ENCODE data around the gene CCDC12. TPM values are rescaled to one million over a fixed set of nuclear protein-coding genes. Genes with fewer than 3 reads are reported as not detected.

Gene CCDC12
- total and polyA plus RNA-seq, 9 of the 15 experiments (the other 6 are each of a cell fraction or from before 2014, with no cell fraction given): 8.9 to 201 (median 86.9) TPM

- TF ChIP-seq TFE3 (CRISPR knock-in tag; IDR thresholded peaks at IDR 0.05): no peak
- no peak for TF ChIP-seq ZNF184 (CRISPR knock-in tag; IDR thresholded peaks at IDR 0.05)
- TF ChIP-seq NR3C1 (CRISPR knock-in tag; IDR thresholded peaks at IDR 0.05): no peak
- peak; percentile 65; the same call in 1 of the 2 replicates for TF ChIP-seq CBX1 (IDR thresholded peaks at IDR 0.05; ENCODE audit: low read depth)
- no peak for TF ChIP-seq CSDE1 (IDR thresholded peaks at IDR 0.05)
- TF ChIP-seq HDAC1 (IDR thresholded peaks at IDR 0.05): peak in 1 of 2 experiments; percentile 90; a peak in 2 of 4 replicates
- TF ChIP-seq NR1H2 (CRISPR knock-in tag; IDR thresholded peaks at IDR 0.05): no peak; the same call in 1 of the 2 replicates
- no peak for TF ChIP-seq ZNF695 (CRISPR knock-in tag; IDR thresholded peaks at IDR 0.05)
- TF ChIP-seq ZNF589 (CRISPR knock-in tag; IDR thresholded peaks at IDR 0.05; ENCODE audit: low read depth): no peak
- TF ChIP-seq ZNF655 (CRISPR knock-in tag; IDR thresholded peaks at IDR 0.05): no peak
- 0 out of 3 replicates have a peak, but pooled peaks of 1 of the 2 experiments have one; percentile 64 for TF ChIP-seq CBX3 (IDR thresholded peaks at IDR 0.05; ENCODE audit: borderline replicate concordance in 1 of 2, low read length in 2 of 2)
- TF ChIP-seq FOXK2 (conservative IDR thresholded peaks at IDR 0.05 in 1 of 2, IDR thresholded peaks at IDR 0.05 in 1 of 2; ENCODE audit: low read depth in 2 of 2): peak; percentile 92 to 94
- TF ChIP-seq PHF20 (IDR thresholded peaks at IDR 0.05; ENCODE audit: partially characterized antibody): no peak
- TF ChIP-seq BMI1 (IDR thresholded peaks at IDR 0.05; ENCODE audit: low read length): no peak
- 0 out of 2 replicates have a peak, but pooled peaks have one; percentile 18 for TF ChIP-seq ZNF766 (CRISPR knock-in tag; conservative IDR thresholded peaks at IDR 0.05)
- no peak for TF ChIP-seq COPS2 (conservative IDR thresholded peaks at IDR 0.05)
- peak; percentile 69; the same call in 1 of the 2 replicates for TF ChIP-seq TOE1 (IDR thresholded peaks at IDR 0.05; ENCODE audit: borderline replicate concordance)
- TF ChIP-seq TOE1 (CRISPR knock-in tag; IDR thresholded peaks at IDR 0.05; ENCODE audit: borderline replicate concordance, low read depth): 0 out of 2 replicates have a peak, but pooled peaks have one; percentile 32
- TF ChIP-seq SNRNP70 (optimal IDR thresholded peaks at IDR 0.05; ENCODE audit: low read depth, low read length): no peak
- TF ChIP-seq CREB1 (IDR thresholded peaks at IDR 0.05): 0 out of 2 replicates have a peak, but pooled peaks have one; percentile 28
- TF ChIP-seq CREB1 (CRISPR knock-in tag; IDR thresholded peaks at IDR 0.05): peak; percentile 64; the same call in 1 of the 2 replicates
- no peak for TF ChIP-seq HBP1 (CRISPR knock-in tag; IDR thresholded peaks at IDR 0.05)
- peak; percentile 89 for TF ChIP-seq PKNOX1 (IDR thresholded peaks at IDR 0.05)
Observed at GRCh38 chr3:46947981-46948791, 28.4 kb downstream of the CCDC12 start (continued).
